Activated CD8-positive, alpha-beta T cell treated with anti-CD3 and anti-CD28 coated beads for 36 hours (primary cell): ENCODE results near the gene DGKB. TPM values are rescaled to one million over a fixed set of nuclear protein-coding genes. Genes with fewer than 3 reads are reported as not detected.
"Not testable (repeated sequence)": the region's sequence is repeated elsewhere in the genome, so short reads cannot be mapped to it uniquely, and the experiment has no call there.

Experiments
- ATAC-seq: fragments of 200-7000 bp; cut with Tn5 transposase; one replicate; pipeline ENCODE4 v1.10.0; 2021; ENCODE audit warnings: mild to moderate bottlenecking, moderate library complexity
- CTCF ChIA-PET: fragments of 350-600 bp; sonication (Branson Sonifier 250); formaldehyde crosslinking; loops from one replicate; lab custom pipeline; 2021; ENCODE audit warnings: antibody characterized with exemption; lab: Charles Lee
- POLR2A ChIA-PET: fragments of 350-600 bp; sonication (Branson Sonifier 250); formaldehyde crosslinking; loops from one replicate; lab custom pipeline; 2021; ENCODE audit warnings: antibody characterized with exemption; lab: Charles Lee
- DNase-seq: peaks from one replicate; pipeline ENCODE4 v3.0.0-alpha.2; 2020
- H3K27ac Mint-ChIP-seq: one replicate; pipeline ENCODE4 v1.8.0; 2021; ENCODE audit warnings: mild to moderate bottlenecking, mixed read lengths
- H3K27me3 Mint-ChIP-seq: one replicate; pipeline ENCODE4 v1.8.0; 2021; ENCODE audit warnings: mixed read lengths
- H3K36me3 Mint-ChIP-seq: one replicate; pipeline ENCODE4 v1.8.0; 2021; ENCODE audit warnings: low read depth, mixed read lengths
- H3K4me1 Mint-ChIP-seq: one replicate; pipeline ENCODE4 v1.8.0; 2021; ENCODE audit warnings: low read depth, mixed read lengths
- H3K4me3 Mint-ChIP-seq: one replicate; pipeline ENCODE4 v1.8.0; 2021; ENCODE audit warnings: mild to moderate bottlenecking, moderate library complexity, mixed read lengths
- H3K9me3 Mint-ChIP-seq: one replicate; pipeline ENCODE4 v1.8.0; 2021; ENCODE audit warnings: mixed read lengths
- CTCF ChIP-seq: fragments of 200-600 bp; IDR thresholded peaks from one replicate; pipeline ENCODE4 v1.8.0; 2022; ENCODE audit warnings: antibody characterized with exemption, mild to moderate bottlenecking
- intact Hi-C: fragments of 100-400 bp; cut with micrococcal nuclease; formaldehyde crosslinking; loops from one replicate; pipeline ENCODE4 v1.10.0; 2022
- total RNA-seq, 2 experiments: library from RNA; stranded (reverse); gene quantifications; one replicate each; pipeline ENCODE4 v1.2.3, GENCODE V29; 2021

Gene DGKB
- total RNA-seq, 2 experiments from 2014 or later: not detected

GRCh38 chr7:14289957-14290356 is 612.6 kb downstream of the DGKB start:
- no peaks in the 10 kb centered on the region for H3K9me3 Mint-ChIP-seq
- no peak for TF ChIP-seq CTCF
- no peak for DNase-seq
- no peak overlapping the region for H3K4me3 Mint-ChIP-seq
- H3K27ac Mint-ChIP-seq: no peak overlapping the region
- intact Hi-C loops: no loop called here
- no peaks in the 10 kb centered on the region for H3K36me3 Mint-ChIP-seq
- ChIA-PET CTCF (no interaction called here), POLR2A (no interaction called here)
- ATAC-seq: no peak
- H3K4me1 Mint-ChIP-seq: no peaks in the 10 kb centered on the region
- H3K27me3 Mint-ChIP-seq: no peaks in the 10 kb centered on the region

- DNase-seq: no peak
- Mint-ChIP-seq H3K9me3 (no peaks in the 10 kb centered on the region), H3K36me3 (no peaks in the 10 kb centered on the region), H3K4me1 (no peaks in the 10 kb centered on the region), H3K4me3 (no peak overlapping the region), H3K27me3 (no peaks in the 10 kb centered on the region), H3K27ac (no peak overlapping the region)
- intact Hi-C loops: no loop called here
- no peak for ATAC-seq
- no peak for TF ChIP-seq CTCF
- ChIA-PET POLR2A (no interaction called here), CTCF (no interaction called here)
Observed at GRCh38 chr7:14288701-14289100, 613.9 kb downstream of the DGKB start.

- Mint-ChIP-seq H3K27me3 (no peaks in the 10 kb centered on the region), H3K27ac (no peak overlapping the region), H3K9me3 (no peaks in the 10 kb centered on the region), H3K36me3 (no peaks in the 10 kb centered on the region), H3K4me3 (no peak overlapping the region), H3K4me1 (no peaks in the 10 kb centered on the region)
- no peak for TF ChIP-seq CTCF
- ATAC-seq (no peak), DNase-seq (no peak)
- ChIA-PET POLR2A (no interaction called here), CTCF (no interaction called here)
- intact Hi-C loops: no loop called here
Observed at GRCh38 chr7:14287398-14287797, 615.2 kb downstream of the DGKB start.

GRCh38 chr7:14286036-14286435 is 616.5 kb downstream of the DGKB start:
- DNase-seq (no peak), ATAC-seq (no peak)
- no peaks in the 10 kb centered on the region for H3K9me3 Mint-ChIP-seq
- no peak overlapping the region for H3K4me3 Mint-ChIP-seq
- CTCF ChIA-PET: no interaction called here
- H3K4me1 Mint-ChIP-seq: no peaks in the 10 kb centered on the region
- TF ChIP-seq CTCF: no peak
- H3K36me3 Mint-ChIP-seq: no peaks in the 10 kb centered on the region
- POLR2A ChIA-PET: no interaction called here
- no peak overlapping the region for H3K27ac Mint-ChIP-seq
- H3K27me3 Mint-ChIP-seq: no peaks in the 10 kb centered on the region
- intact Hi-C loops: no loop called here

GRCh38 chr7:14279065-14279871 is 623.3 kb downstream of the DGKB start:
- H3K9me3 Mint-ChIP-seq, POLR2A ChIA-PET, intact Hi-C loops, H3K27me3 Mint-ChIP-seq, DNase-seq, H3K36me3 Mint-ChIP-seq, CTCF ChIA-PET, H3K4me3 Mint-ChIP-seq, ATAC-seq, H3K27ac Mint-ChIP-seq, H3K4me1 Mint-ChIP-seq: not testable (repeated sequence)
